ENCODE results near the gene OR11A1.

The OR11A1 gene

GRCh38 chr6:29388533-29388932 lies 68.3 kb downstream of the OR11A1 start:
- no peak for DNase-seq (ENCODE audit: low read depth in 2 of 2)

GRCh38 chr6:29376003-29376402 lies 80.9 kb downstream of the OR11A1 start:
- DNase-seq (ENCODE audit: low read depth in 2 of 2) = no peak
